H9 (cell line): ENCODE results near the gene ACACB. TPM values are rescaled to one million over a fixed set of nuclear protein-coding genes. Genes with fewer than 3 reads are reported as not detected.

Source experiments
- DNase-seq: peaks from one replicate; pipeline ENCODE4 v3.0.0-alpha.2; 2017
- H2AFZ ChIP-seq: one replicate; pipeline ENCODE4 v1.6.1; 2013; ENCODE audit warnings: mild to moderate bottlenecking, low read length, control low read depth, moderate library complexity
- H2AK5ac ChIP-seq: 2 replicates; pipeline ENCODE4 v1.6.1; 2013; ENCODE audit warnings: low read length, control low read depth, mixed read lengths; ENCODE audit not compliant: insufficient read length
- H2BK120ac ChIP-seq: one replicate; pipeline ENCODE4 v1.6.1; 2013; ENCODE audit warnings: low read depth, mild to moderate bottlenecking, low read length, control low read depth, inconsistent platforms; ENCODE audit not compliant: poor library complexity, severe bottlenecking
- H2BK12ac ChIP-seq: 2 replicates; pipeline ENCODE4 v1.6.1; 2013; ENCODE audit warnings: low read length, control low read depth, mixed read lengths, low read depth; ENCODE audit not compliant: insufficient read length
- H2BK15ac ChIP-seq: 2 replicates; pipeline ENCODE4 v1.6.1; 2013; ENCODE audit warnings: low read depth, low read length, control low read depth
- H2BK20ac ChIP-seq: one replicate; pipeline ENCODE4 v1.6.1; 2013; ENCODE audit warnings: low read depth, mild to moderate bottlenecking, low read length, control low read depth, inconsistent platforms; ENCODE audit not compliant: poor library complexity, severe bottlenecking
- H2BK5ac ChIP-seq: 2 replicates; pipeline ENCODE4 v1.6.1; 2013; ENCODE audit warnings: low read length, control low read depth, mixed read lengths; ENCODE audit not compliant: insufficient read length
- H3K14ac ChIP-seq: 2 replicates; pipeline ENCODE4 v1.6.1; 2013; ENCODE audit warnings: low read length, control low read depth; ENCODE audit not compliant: insufficient read depth
- H3K18ac ChIP-seq: 2 replicates; pipeline ENCODE4 v1.6.1; 2013; ENCODE audit warnings: low read depth, mild to moderate bottlenecking, mixed read lengths, low read length, control low read depth; ENCODE audit not compliant: insufficient read length
- H3K23ac ChIP-seq: 2 replicates; pipeline ENCODE4 v1.6.1; 2013; ENCODE audit warnings: low read length, control low read depth, mixed read lengths, low read depth; ENCODE audit not compliant: insufficient read length
- H3K23me2 ChIP-seq: 2 replicates; pipeline ENCODE4 v1.6.1; 2013; ENCODE audit warnings: low read depth, mild to moderate bottlenecking, mixed read lengths, low read length, control low read depth; ENCODE audit not compliant: insufficient read length, poor library complexity, severe bottlenecking
- H3K27ac ChIP-seq: 2 replicates; pipeline ENCODE4 v1.5.1; 2013; ENCODE audit warnings: low read length, control low read depth, mixed read lengths, low read depth; ENCODE audit not compliant: insufficient read length
- H3K27me3 ChIP-seq: 2 replicates; pipeline ENCODE4 v1.6.1; 2013; ENCODE audit warnings: low read length, control low read depth, inconsistent platforms; ENCODE audit not compliant: insufficient read depth
- H3K4ac ChIP-seq: 2 replicates; pipeline ENCODE4 v1.6.1; 2013; ENCODE audit warnings: low read depth, mild to moderate bottlenecking, control low read depth, inconsistent platforms, low read length, moderate library complexity
- H3K4me1 ChIP-seq: 2 replicates; pipeline ENCODE4 v1.6.1; 2013; ENCODE audit warnings: low read length, control low read depth, inconsistent platforms; ENCODE audit not compliant: insufficient read depth
- H3K4me2 ChIP-seq: 2 replicates; pipeline ENCODE4 v1.6.1; 2013; ENCODE audit warnings: low read length, control low read depth, mixed read lengths; ENCODE audit not compliant: insufficient read length, insufficient read depth
- H3K56ac ChIP-seq: 2 replicates; pipeline ENCODE4 v1.6.1; 2013; ENCODE audit warnings: low read depth, mild to moderate bottlenecking, mixed read lengths, low read length, control low read depth; ENCODE audit not compliant: insufficient read length
- H3K79me1 ChIP-seq: 2 replicates; pipeline ENCODE4 v1.6.1; 2013; ENCODE audit warnings: low read depth, mild to moderate bottlenecking, moderate library complexity, low read length, control low read depth, inconsistent platforms; ENCODE audit not compliant: insufficient read depth, poor library complexity, severe bottlenecking
- H3K79me2 ChIP-seq: 2 replicates; pipeline ENCODE4 v1.6.1; 2013; ENCODE audit warnings: low read length, control low read depth, inconsistent platforms; ENCODE audit not compliant: insufficient read depth
- H3K9ac ChIP-seq: 2 replicates; pipeline ENCODE4 v1.6.1; 2013; ENCODE audit warnings: low read length, control low read depth, mixed read lengths; ENCODE audit not compliant: insufficient read length; ENCODE audit errors: extremely low read depth
- H3K9me3 ChIP-seq: one replicate; pipeline ENCODE4 v1.6.1; 2013; ENCODE audit warnings: low read depth, low read length, inconsistent platforms; ENCODE audit not compliant: control insufficient read depth
- H3T11ph ChIP-seq: one replicate; pipeline ENCODE4 v1.6.1; 2013; ENCODE audit warnings: mild to moderate bottlenecking, low read length, control low read depth, inconsistent platforms
- H4K20me1 ChIP-seq: one replicate; pipeline ENCODE4 v1.6.1; 2013; ENCODE audit not compliant: control insufficient read depth, insufficient read length, insufficient read depth
- H4K5ac ChIP-seq: 2 replicates; pipeline ENCODE4 v1.6.1; 2013; ENCODE audit warnings: low read depth, mild to moderate bottlenecking, mixed read lengths, low read length, control low read depth; ENCODE audit not compliant: insufficient read length
- H4K8ac ChIP-seq: replicated peaks from 2 replicates; pipeline ENCODE4 v1.6.1; 2013; ENCODE audit warnings: low read length, control low read depth, mixed read lengths, low read depth; ENCODE audit not compliant: insufficient read length
- H4K91ac ChIP-seq: 2 replicates; pipeline ENCODE4 v1.6.1; 2013; ENCODE audit warnings: low read depth, mild to moderate bottlenecking, moderate library complexity, mixed read lengths, low read length, control low read depth; ENCODE audit not compliant: insufficient read length
- H3K27ac Mint-ChIP-seq, 3 experiments: 2 replicates in 2 of 3; 3 replicates in 1 of 3; pipeline ENCODE4 v1.8.0; 2020 to 2021; ENCODE audit warnings: mixed read lengths in 3 of 3, mild to moderate bottlenecking in 1 of 3, moderate library complexity in 1 of 3
- H3K27me3 Mint-ChIP-seq: 2 replicates; pipeline ENCODE4 v1.8.0; 2021; ENCODE audit warnings: low read depth, mild to moderate bottlenecking, moderate library complexity, mixed read lengths
- H3K36me3 Mint-ChIP-seq, 3 experiments: 2 replicates in 2 of 3; 3 replicates in 1 of 3; pipeline ENCODE4 v1.8.0; 2020 to 2021; ENCODE audit warnings: low read depth in 3 of 3, mixed read lengths in 3 of 3; ENCODE audit not compliant: insufficient read depth in 1 of 3
- H3K4me1 Mint-ChIP-seq, 2 experiments: 2 replicates each; pipeline ENCODE4 v1.8.0; 2020; ENCODE audit warnings: mixed read lengths in 2 of 2
- H3K4me3 Mint-ChIP-seq, 2 experiments: 2 replicates in 1 of 2; 3 replicates in 1 of 2; pipeline ENCODE4 v1.8.0; 2020 to 2021; ENCODE audit warnings: mild to moderate bottlenecking in 2 of 2, mixed read lengths in 2 of 2, moderate library complexity in 1 of 2
- H3K9me3 Mint-ChIP-seq, 2 experiments: 2 replicates in 1 of 2; 3 replicates in 1 of 2; pipeline ENCODE4 v1.8.0; 2020; ENCODE audit warnings: mild to moderate bottlenecking in 2 of 2, mixed read lengths in 2 of 2, moderate library complexity in 1 of 2
- CTCF ChIP-seq: fragments of 200-600 bp; sonication (generic); conservative IDR thresholded peaks from 3 replicates; pipeline ENCODE4 v1.8.0; 2021; ENCODE audit warnings: antibody characterized with exemption, mild to moderate bottlenecking
- total RNA-seq: library from RNA; stranded (reverse); gene quantifications from 2 replicates; pipeline ENCODE4 v1.2.1, GENCODE V29; 2021

Gene ACACB
- total RNA-seq, 1 experiment from 2014 or later: 14.2 TPM

- H2BK120ac ChIP-seq: no peak overlapping the region
- no peak overlapping the region for H2BK15ac ChIP-seq
- no peaks in the 10 kb centered on the region; the same call in 1 of the 2 replicates for H3K4me1 ChIP-seq
- peaks cover 11 to 24% (median 12%) of the 10 kb centered on the region in 3 experiments; a peak in 6 of 7 replicates for H3K36me3 Mint-ChIP-seq
- H3K14ac ChIP-seq: no peak overlapping the region
- no peak overlapping the region for H3K18ac ChIP-seq
- no peak overlapping the region for H2AK5ac ChIP-seq
- H2BK12ac ChIP-seq: no peak overlapping the region
- no peak overlapping the region for H3T11ph ChIP-seq
- no peaks in the 10 kb centered on the region for H3K79me2 ChIP-seq
- no peak for TF ChIP-seq CTCF
- H2AFZ ChIP-seq: no peak overlapping the region
- H3K27me3 Mint-ChIP-seq: no peaks in the 10 kb centered on the region
- H4K8ac ChIP-seq: no peak overlapping the region
- no peaks in the 10 kb centered on the region for H3K79me1 ChIP-seq
- H3K9ac ChIP-seq: no peak overlapping the region
- no peak overlapping the region for H2BK5ac ChIP-seq
- H3K27ac Mint-ChIP-seq: no peak overlapping the region
- no peak overlapping the region for H4K5ac ChIP-seq
- no peaks in the 10 kb centered on the region for H3K9me3 ChIP-seq
- H3K27me3 ChIP-seq: no peaks in the 10 kb centered on the region
- no peaks in the 10 kb centered on the region for H3K23me2 ChIP-seq
- H3K9me3 Mint-ChIP-seq: no peaks in the 10 kb centered on the region; a peak in 1 of 5 replicates
- H3K4me3 Mint-ChIP-seq: no peak overlapping the region
- peaks cover 9 to 12% of the 10 kb centered on the region in 2 experiments for H3K4me1 Mint-ChIP-seq
- H4K91ac ChIP-seq: no peak overlapping the region
- DNase-seq: no peak
- H3K56ac ChIP-seq: no peak overlapping the region
- H3K4ac ChIP-seq: no peak overlapping the region
- no peak overlapping the region for H3K4me2 ChIP-seq
- no peak overlapping the region for H2BK20ac ChIP-seq
- no peak overlapping the region for H3K23ac ChIP-seq
- H4K20me1 ChIP-seq: no peaks in the 10 kb centered on the region
- no peak overlapping the region for H3K27ac ChIP-seq
Observed at GRCh38 chr12:109074866-109075265, 41.5 kb upstream of the ACACB start.
